Upper lobe of left lung (tissue), 6 donors: ENCODE results near the gene TMEM117. TPM values are rescaled to one million over a fixed set of nuclear protein-coding genes. Genes with fewer than 3 reads are reported as not detected.

ENCODE experiments used
- ATAC-seq, 2 donors: fragments of 200-7000 bp; cut with Tn5 transposase; one replicate each; pipeline ENCODE4 v1.9.1; 2022; ENCODE audit warnings: mild to moderate bottlenecking in 2 of 2, moderate library complexity in 2 of 2; ENCODE audit not compliant: low FRiP score in 2 of 2
- DNase-seq, 2 donors: peaks; one replicate each; pipeline ENCODE4 v3.0.0-alpha.2; 2019 to 2020
- H3K27ac ChIP-seq, 4 donors: fragments of 200-600 bp; sonication (generic); one replicate each; pipeline ENCODE4 v1.5.1; 2016 to 2019
- H3K27me3 ChIP-seq, 4 donors: fragments of 200-600 bp; sonication (generic); one replicate each; pipeline ENCODE4 v1.5.1; 2017 to 2019
- H3K36me3 ChIP-seq, 4 donors: fragments of 200-600 bp; sonication (generic); one replicate each; pipeline ENCODE4 v1.5.1; 2016 to 2019
- H3K4me1 ChIP-seq, 4 donors: fragments of 200-600 bp; sonication (generic); one replicate each; pipeline ENCODE4 v1.5.1; 2018 to 2019
- H3K4me3 ChIP-seq, 4 donors: fragments of 200-600 bp; sonication (generic); one replicate each; pipeline ENCODE4 v1.5.1; 2017 to 2019; ENCODE audit warnings: mild to moderate bottlenecking in 2 of 4, moderate library complexity in 1 of 4
- H3K9me3 ChIP-seq, 4 donors: fragments of 200-600 bp; sonication (generic); one replicate each; pipeline ENCODE4 v1.5.1; 2018 to 2019
- EP300 ChIP-seq, 4 donors: sonication (generic); formaldehyde crosslinking; IDR thresholded peaks; one replicate each; pipeline ENCODE4 v1.5.1; 2017; ENCODE audit warnings: antibody characterized with exemption in 4 of 4, control low read depth in 2 of 4
- POLR2A ChIP-seq, 4 donors: fragments of 450-650 bp; IDR thresholded peaks; one replicate each; pipeline ENCODE4 v1.5.1; 2016 to 2017; ENCODE audit warnings: antibody characterized with exemption in 4 of 4, mild to moderate bottlenecking in 2 of 4
- POLR2AphosphoS5 ChIP-seq, 2 donors: sonication (generic); formaldehyde crosslinking; IDR thresholded peaks; one replicate each; pipeline ENCODE4 v1.5.1; 2017; ENCODE audit warnings: antibody characterized with exemption in 2 of 2
- WGBS, 2 donors: methylation state at CpG; one replicate each; pipeline ENCODE4 v1.1.5; 2017 to 2018; 5-methylcytosine and 5-hydroxymethylcytosine counted together
- total RNA-seq, 6 donors: library from RNA; depleted of rRNA in 4 of 6; stranded (reverse); fragments of >200 nt in 4 of 6; gene quantifications; one replicate each; pipeline versions ENCODE4 v1.1.0 to v1.2.1, GENCODE V29; 2016 to 2021
- TF ChIP-seq, protein P1 (sequence below), 6 experiments: fragments of 450-650 bp in 4 of 6; fragments of 200-600 bp in 2 of 6; sonication (generic) in 2 of 6; IDR thresholded peaks; one replicate each; pipeline ENCODE4 v1.5.1; 2016 to 2019; ENCODE audit warnings: antibody characterized with exemption in 6 of 6
- donor health status: DM: no; HTN: no; CAD: no; lungs with moderate emphysema.
- donor health status: DM: no; HTN: yes; CAD: no; lungs with severe emphysema.

TMEM117 gene
- total RNA-seq, 6 donors from 2014 or later: 2.6 to 8.4 (median 4.2) TPM

DNA sequence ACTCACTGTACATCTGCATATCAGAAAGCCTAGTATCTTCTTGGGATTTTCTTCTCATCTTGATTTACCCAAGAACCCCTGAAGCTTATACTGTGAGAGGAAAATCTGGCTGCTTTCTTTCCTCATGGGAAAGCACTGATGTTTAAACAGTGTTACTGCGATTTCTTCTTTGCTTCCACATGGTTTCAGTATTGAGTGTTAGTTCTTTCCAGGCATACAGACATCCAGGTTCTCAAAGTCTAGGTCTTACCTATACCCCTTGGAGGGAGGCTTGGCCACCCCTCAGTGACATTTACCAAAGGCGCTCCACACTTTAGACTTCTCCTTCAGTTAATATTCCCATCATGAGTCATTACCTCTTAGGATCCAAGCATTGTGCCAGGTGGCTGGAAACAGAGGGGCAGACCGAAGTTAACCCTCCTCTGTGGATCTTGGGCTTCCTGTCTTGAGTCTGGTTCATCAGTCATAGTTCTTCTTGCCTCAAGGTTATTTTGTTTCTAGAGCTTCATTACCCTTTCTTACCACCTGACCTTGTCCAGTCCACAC, 79.1 kb downstream of the TMEM117 start:
- no peaks in the 10 kb centered on the region for H3K27me3 ChIP-seq
- no peaks in the 10 kb centered on the region for H3K36me3 ChIP-seq
- no peaks in the 10 kb centered on the region for H3K9me3 ChIP-seq
- WGBS, 2 donors: 65 to 92% methylated on average over 3 of the region's 3 CpGs
- ATAC-seq (no peak), DNase-seq (no peak)
- H3K4me1 ChIP-seq: no peaks in the 10 kb centered on the region
- TF ChIP-seq POLR2AphosphoS5 (IDR thresholded peaks at IDR 0.05) (no peak), POLR2A (IDR thresholded peaks at IDR 0.05) (no peak), EP300 (IDR thresholded peaks at IDR 0.05) (no peak)
- TF ChIP-seq, protein P1, sequence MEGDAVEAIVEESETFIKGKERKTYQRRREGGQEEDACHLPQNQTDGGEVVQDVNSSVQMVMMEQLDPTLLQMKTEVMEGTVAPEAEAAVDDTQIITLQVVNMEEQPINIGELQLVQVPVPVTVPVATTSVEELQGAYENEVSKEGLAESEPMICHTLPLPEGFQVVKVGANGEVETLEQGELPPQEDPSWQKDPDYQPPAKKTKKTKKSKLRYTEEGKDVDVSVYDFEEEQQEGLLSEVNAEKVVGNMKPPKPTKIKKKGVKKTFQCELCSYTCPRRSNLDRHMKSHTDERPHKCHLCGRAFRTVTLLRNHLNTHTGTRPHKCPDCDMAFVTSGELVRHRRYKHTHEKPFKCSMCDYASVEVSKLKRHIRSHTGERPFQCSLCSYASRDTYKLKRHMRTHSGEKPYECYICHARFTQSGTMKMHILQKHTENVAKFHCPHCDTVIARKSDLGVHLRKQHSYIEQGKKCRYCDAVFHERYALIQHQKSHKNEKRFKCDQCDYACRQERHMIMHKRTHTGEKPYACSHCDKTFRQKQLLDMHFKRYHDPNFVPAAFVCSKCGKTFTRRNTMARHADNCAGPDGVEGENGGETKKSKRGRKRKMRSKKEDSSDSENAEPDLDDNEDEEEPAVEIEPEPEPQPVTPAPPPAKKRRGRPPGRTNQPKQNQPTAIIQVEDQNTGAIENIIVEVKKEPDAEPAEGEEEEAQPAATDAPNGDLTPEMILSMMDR (IDR thresholded peaks at IDR 0.05): no peak
- H3K27ac ChIP-seq: no peak overlapping the region
- no peak overlapping the region for H3K4me3 ChIP-seq

DNA sequence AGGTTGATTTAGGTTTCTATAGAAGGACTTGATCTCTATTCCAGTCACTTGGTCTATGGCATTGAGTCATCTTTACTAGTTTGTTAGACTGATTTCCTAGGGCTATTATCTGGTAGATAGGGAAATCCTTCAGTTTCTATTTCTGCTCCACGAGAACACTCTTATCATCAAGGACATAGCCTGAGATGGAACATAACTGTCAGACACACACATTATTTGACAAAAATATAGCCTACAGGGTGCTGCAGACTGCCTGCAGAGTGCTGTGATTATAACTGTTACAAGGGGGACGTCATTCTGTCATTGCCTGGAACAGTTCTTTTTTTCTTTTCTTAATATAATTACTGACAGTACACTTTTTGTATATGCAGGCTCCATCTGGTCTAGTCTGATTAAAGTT, 82.0 kb downstream of the TMEM117 start:
- no peaks in the 10 kb centered on the region for H3K27me3 ChIP-seq
- H3K27ac ChIP-seq: no peak overlapping the region
- no peak overlapping the region for H3K4me3 ChIP-seq
- H3K4me1 ChIP-seq: no peaks in the 10 kb centered on the region
- 67 to 79% methylated on average over 2 of the region's 2 CpGs for WGBS, 2 donors
- H3K9me3 ChIP-seq: no peaks in the 10 kb centered on the region
- TF ChIP-seq POLR2A (IDR thresholded peaks at IDR 0.05) (no peak), EP300 (IDR thresholded peaks at IDR 0.05) (no peak), POLR2AphosphoS5 (IDR thresholded peaks at IDR 0.05) (no peak)
- TF ChIP-seq, protein P1 (IDR thresholded peaks at IDR 0.05): no peak
- ATAC-seq: no peak
- H3K36me3 ChIP-seq: no peaks in the 10 kb centered on the region
- no peak for DNase-seq

DNA sequence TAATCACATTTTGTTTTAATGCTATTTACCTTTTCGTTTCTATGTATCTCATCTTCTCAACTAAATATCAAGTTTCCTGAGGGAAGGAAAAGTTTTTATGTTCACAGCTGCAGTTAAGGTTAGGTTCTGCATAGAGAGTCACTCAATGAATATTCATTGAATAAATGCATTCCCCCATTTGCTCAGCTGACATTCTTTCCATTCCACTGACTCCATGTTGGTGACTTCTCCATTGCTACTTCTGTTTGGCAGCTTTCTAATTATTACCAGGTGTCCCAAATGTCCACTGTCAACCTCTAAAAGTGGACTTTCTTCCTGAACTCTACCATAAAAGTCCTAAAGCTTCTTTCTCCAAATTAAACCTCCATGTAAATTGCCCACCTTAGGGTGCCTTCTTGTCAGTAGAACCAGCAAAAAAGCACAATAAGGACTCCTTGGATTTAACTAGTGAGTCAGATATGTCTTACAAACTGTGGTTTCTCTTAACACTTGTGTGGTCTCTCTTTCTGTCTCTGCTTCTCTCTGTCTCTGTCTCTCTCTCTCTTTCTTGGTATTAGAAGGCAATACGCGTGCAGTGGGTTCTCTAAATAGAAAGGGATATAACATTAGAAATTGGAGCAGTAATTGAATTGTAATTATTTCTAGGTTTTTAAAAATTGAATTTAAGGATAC, 85.9 kb downstream of the TMEM117 start:
- no peaks in the 10 kb centered on the region for H3K27me3 ChIP-seq
- TF ChIP-seq EP300 (IDR thresholded peaks at IDR 0.05) (no peak), POLR2A (IDR thresholded peaks at IDR 0.05) (no peak), POLR2AphosphoS5 (IDR thresholded peaks at IDR 0.05) (no peak)
- TF ChIP-seq, protein P1 (IDR thresholded peaks at IDR 0.05): no peak
- ATAC-seq: no peak
- no peak for DNase-seq
- no peaks in the 10 kb centered on the region for H3K9me3 ChIP-seq
- no peaks in the 10 kb centered on the region for H3K36me3 ChIP-seq
- no peak overlapping the region for H3K4me3 ChIP-seq
- H3K4me1 ChIP-seq: no peaks in the 10 kb centered on the region
- 89 to 92% methylated on average over 3 of the region's 3 CpGs for WGBS, 2 donors
- H3K27ac ChIP-seq: no peak overlapping the region

DNA sequence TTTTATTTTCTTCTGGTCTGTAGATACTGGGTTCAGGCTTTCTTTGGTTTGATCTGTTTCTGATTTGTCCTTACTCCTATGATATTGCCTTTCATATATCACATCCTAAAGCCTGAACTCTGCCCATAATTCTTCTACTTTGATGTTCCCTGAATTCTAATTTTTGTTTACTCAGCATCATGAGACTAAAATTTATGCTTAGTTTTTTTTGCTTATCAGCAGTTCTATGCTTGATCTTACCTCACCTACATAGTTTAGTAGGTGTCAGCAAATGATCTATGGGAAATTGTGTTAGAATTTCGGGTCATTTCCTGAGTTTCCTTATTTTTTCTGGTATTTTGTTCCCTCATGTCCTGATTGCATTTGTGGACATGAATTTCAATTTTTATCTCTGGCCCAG, 94.2 kb downstream of the TMEM117 start:
- no peak for TF ChIP-seq POLR2AphosphoS5 (IDR thresholded peaks at IDR 0.05)
- no peaks in the 10 kb centered on the region for H3K36me3 ChIP-seq
- 64 to 67% methylated on average over 1 of the region's 1 CpG for WGBS, 2 donors
- ATAC-seq: no peak
- H3K27ac ChIP-seq: no peak overlapping the region
- no peak overlapping the region for H3K4me3 ChIP-seq
- no peaks in the 10 kb centered on the region for H3K27me3 ChIP-seq
- no peak for DNase-seq
- no peaks in the 10 kb centered on the region for H3K4me1 ChIP-seq
- H3K9me3 ChIP-seq: peaks cover 0 to 14% (median 10%) of the 10 kb centered on the region in 4 donors

- Histone ChIP-seq H3K27ac (no peak overlapping the region), H3K36me3 (no peaks in the 10 kb centered on the region), H3K9me3 (peaks cover 0 to 14% (median 10%) of the 10 kb centered on the region in 4 donors), H3K27me3 (no peaks in the 10 kb centered on the region), H3K4me3 (no peak overlapping the region), H3K4me1 (no peaks in the 10 kb centered on the region)
- no peak for DNase-seq
- 90 to 99% methylated on average over 2 of the region's 2 CpGs for WGBS, 2 donors
- TF ChIP-seq, protein P1 (IDR thresholded peaks at IDR 0.05): no peak
- TF ChIP-seq POLR2AphosphoS5 (IDR thresholded peaks at IDR 0.05): no peak
- TF ChIP-seq EP300 (IDR thresholded peaks at IDR 0.05): no peak
- TF ChIP-seq POLR2A (IDR thresholded peaks at IDR 0.05): no peak
- ATAC-seq: no peak
Observed at GRCh38 chr12:43931187-43931586, 95.3 kb downstream of the TMEM117 start.
